CD4-positive, alpha-beta T cell treated with Interleukin-2 at 100 ng/mL for 4 hours (primary cell): ENCODE results near the gene NRG4.
"Not testable (repeated sequence)": the region's sequence is repeated elsewhere in the genome, so short reads cannot be mapped to it uniquely, and the experiment has no call there.

Source experiments
- DNase-seq: peaks from one replicate; pipeline ENCODE4 v3.0.0-alpha.2; 2020; ENCODE audit warnings: low spot score

The NRG4 gene

GRCh38 chr15:76011627-76012551 is at the start of gene NRG4:
NRG4 (minus strand) TSS chr15:76012424; CDS start chr15:76011230, 1,194 bp downstream.
- DNase-seq = no peak

GRCh38 chr15:76061700-76062099 is 49.5 kb upstream of the NRG4 start:
- no peak for DNase-seq

GRCh38 chr15:76060118-76060989 is 48.1 kb upstream of the NRG4 start:
- no peak for DNase-seq

- no peak for DNase-seq
Observed at GRCh38 chr15:76059320-76060117, 47.3 kb upstream of the NRG4 start, which contains the start of gene TMEM266. TMEM266 (plus strand) TSS chr15:76059985; CDS start chr15:76134264, 74,279 bp downstream.

GRCh38 chr15:76058714-76059319 is 46.6 kb upstream of the NRG4 start:
- DNase-seq = no peak

- DNase-seq = peak; percentile 55
Observed at GRCh38 chr15:76057332-76058000, 45.2 kb upstream of the NRG4 start.

GRCh38 chr15:76056931-76057330 is 44.7 kb upstream of the NRG4 start:
- no peak for DNase-seq

- not testable (repeated sequence) for DNase-seq
Observed at GRCh38 chr15:76054201-76054600, 42.0 kb upstream of the NRG4 start.

- no peak for DNase-seq
Observed at GRCh38 chr15:76038512-76038911, 26.3 kb upstream of the NRG4 start.

GRCh38 chr15:76035593-76035992 is 23.4 kb upstream of the NRG4 start:
- no peak for DNase-seq

GRCh38 chr15:76034111-76034510 is 21.9 kb upstream of the NRG4 start:
- no peak for DNase-seq

GRCh38 chr15:76033438-76033837 is 21.2 kb upstream of the NRG4 start:
- DNase-seq = no peak

GRCh38 chr15:76032046-76032445 is 19.8 kb upstream of the NRG4 start:
- DNase-seq = no peak

- DNase-seq = no peak
Observed at GRCh38 chr15:76024021-76024768, 12.0 kb upstream of the NRG4 start.

GRCh38 chr15:76013470-76013869 is 1.2 kb upstream of the NRG4 start:
- not testable (repeated sequence) for DNase-seq

- DNase-seq = no peak
Observed at GRCh38 chr15:76010613-76011012, 1.6 kb downstream of the NRG4 start.

- DNase-seq = no peak
Observed at GRCh38 chr15:76006136-76006778, 6.0 kb downstream of the NRG4 start.

GRCh38 chr15:76003364-76003763 is 8.9 kb downstream of the NRG4 start:
- no peak for DNase-seq

- DNase-seq = no peak
Observed at GRCh38 chr15:75995611-75996010, 16.6 kb downstream of the NRG4 start.

- DNase-seq = no peak
Observed at GRCh38 chr15:75994220-75994619, 18.0 kb downstream of the NRG4 start.
